Stimulated activated CD8-positive, alpha-beta memory T cell treated with anti-CD3 and anti-CD28 coated beads, Interleukin-7, amount 100 ng/mL, for 24 hours (primary cell): ENCODE measurements around the gene SERINC3.
A peak's percentile ranks its signal among the peaks of the same experiment; 100 is the strongest.
"Not testable (repeated sequence)": the region's sequence is repeated elsewhere in the genome, so short reads cannot be mapped to it uniquely, and the experiment has no call there.

Source experiments
- DNase-seq: peaks from one replicate; pipeline ENCODE4 v3.0.0-alpha.2; 2020; ENCODE audit warnings: low read depth

Gene SERINC3

GRCh38 chr20:44521484-44522481 lies at the start of gene SERINC3:
SERINC3 (minus strand) TSS chr20:44522070; CDS start chr20:44521951, 119 bp downstream.
- DNase-seq = peak; percentile 93

GRCh38 chr20:44571362-44571988 lies 49.6 kb upstream of the SERINC3 start:
- no peak for DNase-seq

GRCh38 chr20:44570367-44570766 lies 48.5 kb upstream of the SERINC3 start:
- DNase-seq = no peak

- DNase-seq = no peak
These were observed 44.9 kb upstream of the SERINC3 start for GRCh38 chr20:44566811-44567210.

GRCh38 chr20:44566018-44566417 lies 44.1 kb upstream of the SERINC3 start:
- no peak for DNase-seq

GRCh38 chr20:44561876-44562275 lies 40.0 kb upstream of the SERINC3 start:
- no peak for DNase-seq

GRCh38 chr20:44560818-44561217 lies 38.9 kb upstream of the SERINC3 start:
- not testable (repeated sequence) for DNase-seq

- DNase-seq = no peak
These were observed 38.4 kb upstream of the SERINC3 start for GRCh38 chr20:44560229-44560628.

- no peak for DNase-seq
These were observed 37.4 kb upstream of the SERINC3 start for GRCh38 chr20:44559302-44559701.

GRCh38 chr20:44552950-44553908 lies 31.4 kb upstream of the SERINC3 start:
- DNase-seq = no peak

- DNase-seq = no peak
These were observed 30.7 kb upstream of the SERINC3 start for GRCh38 chr20:44552568-44552949.

GRCh38 chr20:44552050-44552449 lies 30.2 kb upstream of the SERINC3 start:
- no peak for DNase-seq

- DNase-seq = no peak
These were observed 27.3 kb upstream of the SERINC3 start for GRCh38 chr20:44549123-44549522.

GRCh38 chr20:44547419-44547818 lies 25.5 kb upstream of the SERINC3 start:
- no peak for DNase-seq

- no peak for DNase-seq
These were observed 22.4 kb upstream of the SERINC3 start for GRCh38 chr20:44544263-44544662.

GRCh38 chr20:44543358-44543757 lies 21.5 kb upstream of the SERINC3 start:
- DNase-seq = no peak

GRCh38 chr20:44542890-44543289 lies 21.0 kb upstream of the SERINC3 start:
- DNase-seq = no peak

- no peak for DNase-seq
These were observed 20.1 kb upstream of the SERINC3 start for GRCh38 chr20:44541992-44542391.

- DNase-seq = no peak
These were observed 19.0 kb upstream of the SERINC3 start for GRCh38 chr20:44540834-44541233.

GRCh38 chr20:44537993-44538392 lies 16.1 kb upstream of the SERINC3 start:
- no peak for DNase-seq

- no peak for DNase-seq
These were observed 14.3 kb upstream of the SERINC3 start for GRCh38 chr20:44536175-44536574.

GRCh38 chr20:44533928-44534327 lies 12.1 kb upstream of the SERINC3 start:
- DNase-seq = no peak
